Activated T-helper 17 cell treated with anti-CD3 and anti-CD28 coated beads, Interleukin-2, amount 50 U/mL, for 72 hours (primary cell): Measurements from ENCODE around the gene MT1G. TPM values are rescaled to one million over a fixed set of nuclear protein-coding genes. Genes with fewer than 3 reads are reported as not detected.

ENCODE experiments used
- ATAC-seq: fragments of 150-1000 bp; cut with Tn5 transposase; replicated peaks from 2 replicates; pipeline ENCODE4 v1.10.0; 2021; ENCODE audit warnings: mild to moderate bottlenecking, moderate library complexity
- H3K27ac Mint-ChIP-seq: one replicate; pipeline ENCODE4 v1.8.0; 2022; ENCODE audit warnings: mixed read lengths
- H3K27me3 Mint-ChIP-seq: one replicate; pipeline ENCODE4 v1.8.0; 2022; ENCODE audit warnings: mixed read lengths
- H3K36me3 Mint-ChIP-seq: one replicate; pipeline ENCODE4 v1.8.0; 2022; ENCODE audit warnings: low read depth, mild to moderate bottlenecking, mixed read lengths
- H3K4me1 Mint-ChIP-seq: one replicate; pipeline ENCODE4 v1.8.0; 2022; ENCODE audit warnings: mixed read lengths
- H3K4me3 Mint-ChIP-seq: one replicate; pipeline ENCODE4 v1.8.0; 2022; ENCODE audit warnings: mild to moderate bottlenecking, mixed read lengths
- H3K9me3 Mint-ChIP-seq: one replicate; pipeline ENCODE4 v1.8.0; 2022; ENCODE audit warnings: mixed read lengths
- total RNA-seq, 2 donors: library from RNA; stranded (reverse); gene quantifications; one replicate each; pipeline ENCODE4 v1.2.3, GENCODE V29; 2022

MT1G gene
- total RNA-seq, 2 donors from 2014 or later: not detected

DNA sequence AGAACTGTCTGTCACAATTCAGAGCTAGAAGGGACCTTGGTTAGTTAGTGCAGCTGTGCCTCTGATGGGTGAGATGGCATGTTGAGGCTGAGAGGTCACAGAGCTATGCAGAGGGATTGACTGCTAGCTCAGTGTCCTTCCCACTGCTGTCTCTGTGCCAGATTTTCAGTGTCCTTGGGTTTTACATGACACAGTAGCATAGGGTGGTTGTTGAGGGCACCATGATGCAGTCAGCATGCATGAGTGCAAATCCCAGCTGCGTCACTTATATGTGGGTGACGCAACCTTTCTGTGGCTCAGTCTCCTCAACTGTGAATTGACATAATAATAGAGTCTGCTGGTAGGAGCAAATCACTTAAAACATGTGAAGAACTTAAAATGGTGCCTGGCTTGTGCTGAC, 26.7 kb downstream of the MT1G start:
- H3K27me3 Mint-ChIP-seq: peaks cover 34% of the 10 kb centered on the region
- no peak for ATAC-seq
- H3K27ac Mint-ChIP-seq: no peak overlapping the region

GRCh38 chr16:56640076-56640475, 27.8 kb downstream of the MT1G start:
- Mint-ChIP-seq H3K27me3 (peaks cover 41% of the 10 kb centered on the region), H3K36me3 (no peaks in the 10 kb centered on the region), H3K4me1 (peaks cover 9% of the 10 kb centered on the region), H3K4me3 (no peak overlapping the region), H3K27ac (no peak overlapping the region), H3K9me3 (no peaks in the 10 kb centered on the region)
- no peak for ATAC-seq

More for the DNA sequence above, 26.7 kb downstream of the MT1G start:
- Mint-ChIP-seq H3K9me3 (no peaks in the 10 kb centered on the region), H3K4me3 (no peak overlapping the region), H3K36me3 (no peaks in the 10 kb centered on the region), H3K4me1 (peaks cover 8% of the 10 kb centered on the region)

DNA sequence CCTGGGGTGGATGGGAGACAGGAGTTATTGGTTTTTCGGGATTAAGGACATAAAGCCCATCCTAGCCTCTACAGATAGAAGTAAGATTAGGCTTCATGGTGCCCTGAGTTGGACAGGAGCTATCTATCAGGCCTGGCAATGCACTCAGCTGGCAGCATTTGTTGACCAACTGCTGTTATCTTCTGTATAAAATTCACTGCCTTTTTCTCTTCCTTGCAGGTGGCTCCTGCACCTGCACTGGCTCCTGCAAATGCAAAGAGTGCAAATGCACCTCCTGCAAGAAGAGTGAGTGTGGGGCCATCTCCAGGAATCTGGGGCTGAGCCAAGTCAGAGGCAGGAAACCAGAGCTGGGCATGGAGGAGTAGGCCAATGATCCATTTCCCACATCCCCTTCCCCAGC, 28.8 kb downstream of the MT1G start:
- H3K27me3 Mint-ChIP-seq: peaks cover 49% of the 10 kb centered on the region
- H3K4me3 Mint-ChIP-seq: peak overlapping the region; percentile 49
- peaks cover 11% of the 10 kb centered on the region for H3K4me1 Mint-ChIP-seq
- no peaks in the 10 kb centered on the region for H3K9me3 Mint-ChIP-seq
- H3K27ac Mint-ChIP-seq: no peak overlapping the region
- H3K36me3 Mint-ChIP-seq: no peaks in the 10 kb centered on the region
- no peak for ATAC-seq

DNA sequence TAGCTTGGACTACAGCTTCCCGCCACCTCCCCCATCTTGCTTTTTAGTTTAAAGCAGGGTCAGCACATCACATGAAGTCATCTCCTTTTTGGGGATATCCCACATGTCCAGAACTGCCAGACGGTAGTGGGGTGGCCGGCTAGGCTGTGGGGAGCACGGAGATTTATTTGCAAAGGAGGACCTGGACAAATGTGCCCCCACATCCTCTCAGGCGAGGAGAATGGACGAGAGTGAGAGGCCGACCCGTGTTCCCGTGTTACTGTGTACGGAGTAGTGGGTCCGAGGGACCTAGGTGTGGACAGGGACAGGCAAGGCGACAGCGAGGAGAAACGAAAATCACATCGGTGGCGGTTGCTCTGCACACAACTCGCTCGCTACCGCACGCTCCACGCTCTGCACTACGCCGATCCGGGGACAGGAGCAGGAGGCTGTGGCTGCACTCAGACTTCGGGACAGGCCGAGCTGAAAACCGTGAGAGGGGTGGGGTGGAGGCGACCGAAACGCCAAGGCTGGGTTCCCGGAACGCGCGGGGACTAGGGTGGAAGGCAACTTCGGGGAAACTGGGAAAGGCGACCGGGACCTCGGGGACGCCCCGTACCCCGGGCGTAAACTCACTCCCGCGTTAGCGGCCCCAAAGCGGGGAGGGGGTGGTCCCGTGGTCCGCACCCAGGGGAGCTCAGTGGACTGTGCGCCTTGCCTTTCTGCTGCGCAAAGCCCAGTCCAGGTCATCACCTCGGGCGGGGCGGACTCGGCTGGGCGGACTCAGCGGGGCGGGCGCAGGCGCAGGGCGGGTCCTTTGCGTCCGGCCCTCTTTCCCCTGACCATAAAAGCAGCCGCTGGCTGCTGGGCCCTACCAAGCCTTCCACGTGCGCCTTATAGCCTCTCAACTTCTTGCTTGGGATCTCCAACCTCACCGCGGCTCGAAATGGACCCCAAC, 29.8 kb downstream of the MT1G start, which contains the start of gene MT1A:
Gene MT1A, plus strand, starts transcription at position 853 of the 937 bp plus-strand sequence. Its CDS starts 73 bp downstream, at position 926.
- Mint-ChIP-seq H3K36me3 (no peaks in the 10 kb centered on the region), H3K9me3 (no peaks in the 10 kb centered on the region), H3K4me1 (peaks cover 6% of the 10 kb centered on the region), H3K4me3 (peak within 1 kb of the TSS; percentile 49), H3K27ac (no peak within 1 kb of the TSS), H3K27me3 (peaks cover 58% of the 10 kb centered on the region)
- ATAC-seq: peak; percentile 57

DNA sequence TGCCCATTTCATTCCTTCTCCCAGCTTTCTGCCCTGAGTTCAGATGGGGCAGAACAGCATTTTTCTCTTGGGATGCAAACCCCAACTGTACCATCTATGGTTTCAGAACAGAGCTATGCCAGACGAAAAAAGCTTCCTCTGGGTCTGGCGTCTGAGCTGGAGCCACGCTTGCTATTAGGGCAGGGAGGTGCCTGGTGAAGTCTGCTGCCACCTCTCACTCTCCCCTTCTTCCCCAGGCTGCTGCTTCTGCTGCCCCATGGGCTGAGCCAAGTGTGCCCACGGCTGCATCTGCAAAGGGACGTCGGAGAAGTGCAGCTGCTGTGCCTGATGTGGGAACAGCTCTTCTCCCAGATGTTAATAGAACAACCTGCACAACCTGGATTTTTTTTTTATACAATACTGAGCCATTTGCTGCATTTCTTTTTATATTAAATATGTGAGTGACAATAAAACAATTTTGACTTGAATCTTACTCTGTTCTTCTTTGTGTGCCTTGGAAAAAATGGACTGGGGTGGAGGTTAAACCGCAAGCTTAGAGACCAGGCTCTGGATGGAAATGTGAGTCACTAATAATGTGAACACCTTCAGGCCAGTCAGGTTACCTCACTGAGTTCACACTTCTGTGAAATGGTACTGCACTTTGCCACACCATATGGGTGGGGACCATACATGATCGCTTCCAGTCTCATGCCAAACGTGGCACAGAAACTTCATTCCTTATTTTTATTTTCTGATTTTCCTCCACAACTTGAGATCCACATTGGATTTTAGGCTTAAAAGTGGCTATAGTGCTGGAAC, 31.1 kb downstream of the MT1G start:
- Mint-ChIP-seq H3K27ac (no peak overlapping the region), H3K36me3 (no peaks in the 10 kb centered on the region), H3K27me3 (peaks cover 65% of the 10 kb centered on the region), H3K9me3 (no peaks in the 10 kb centered on the region), H3K4me1 (peaks cover 7% of the 10 kb centered on the region), H3K4me3 (peak overlapping the region; percentile 49)
- ATAC-seq: no peak

GRCh38 chr16:56635441-56635967, 32.4 kb downstream of the MT1G start:
- H3K9me3 Mint-ChIP-seq: no peaks in the 10 kb centered on the region
- no peaks in the 10 kb centered on the region for H3K36me3 Mint-ChIP-seq
- peaks cover 72% of the 10 kb centered on the region for H3K27me3 Mint-ChIP-seq
- peak overlapping the region; percentile 76 for H3K4me3 Mint-ChIP-seq
- no peak overlapping the region for H3K27ac Mint-ChIP-seq
- no peak for ATAC-seq
- H3K4me1 Mint-ChIP-seq: peaks cover 9% of the 10 kb centered on the region

DNA sequence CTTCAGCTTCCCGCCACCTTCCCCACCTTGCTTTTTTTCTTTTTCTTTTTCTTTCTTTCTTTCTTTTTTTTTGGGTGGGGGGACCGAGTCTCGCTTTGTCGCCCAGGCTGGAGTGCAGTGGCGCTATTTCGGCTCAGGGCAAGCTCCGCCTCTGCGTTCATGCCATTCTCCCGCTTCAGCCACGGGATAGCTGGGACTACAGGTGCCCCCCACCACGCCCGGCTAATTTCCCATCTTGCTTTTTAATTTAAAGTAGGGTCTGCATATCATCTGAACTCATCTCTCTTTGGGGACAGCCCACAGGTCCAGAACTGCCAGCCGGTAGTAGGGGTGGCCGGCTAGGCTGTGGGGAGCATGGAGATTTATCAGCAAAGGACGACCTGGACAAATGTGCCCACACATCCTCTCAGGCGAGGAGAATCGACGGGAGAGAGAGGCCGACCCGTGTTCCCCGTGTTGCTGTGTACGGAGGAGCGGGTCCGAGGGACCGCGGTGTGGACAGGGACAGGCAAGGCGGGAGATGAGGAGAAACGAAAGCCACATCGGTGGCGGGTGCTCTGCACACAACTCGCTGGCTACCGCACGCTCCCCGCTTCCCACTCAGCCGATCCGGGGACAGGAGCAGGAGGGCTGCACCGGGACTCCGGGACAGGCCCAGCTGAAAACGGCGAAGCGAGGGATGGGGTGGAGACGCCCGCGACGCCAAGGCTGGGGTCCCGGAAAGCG, 33.0 kb downstream of the MT1G start:
- ATAC-seq: no peak
- H3K4me3 Mint-ChIP-seq: peak overlapping the region; percentile 76
- H3K27me3 Mint-ChIP-seq: peaks cover 70% of the 10 kb centered on the region
- no peaks in the 10 kb centered on the region for H3K9me3 Mint-ChIP-seq
- H3K4me1 Mint-ChIP-seq: peaks cover 9% of the 10 kb centered on the region
- H3K36me3 Mint-ChIP-seq: no peaks in the 10 kb centered on the region
- no peak overlapping the region for H3K27ac Mint-ChIP-seq

DNA sequence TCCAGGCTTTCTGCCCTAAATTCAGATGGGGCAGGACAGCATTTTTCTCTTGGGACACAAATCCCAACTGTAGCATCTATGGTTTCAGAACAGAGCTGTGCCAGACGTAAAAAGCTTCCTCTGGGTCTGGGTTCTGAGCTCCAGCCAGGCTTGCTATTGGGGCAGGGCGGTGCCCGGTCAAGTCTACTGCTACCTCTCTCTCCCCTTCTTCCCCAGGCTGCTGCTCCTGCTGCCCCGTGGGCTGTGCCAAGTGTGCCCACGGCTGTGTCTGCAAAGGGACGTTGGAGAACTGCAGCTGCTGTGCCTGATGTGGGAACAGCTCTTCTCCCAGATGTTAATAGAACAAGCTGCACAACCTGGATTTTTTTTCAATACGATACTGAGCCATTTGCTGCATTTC, 34.3 kb downstream of the MT1G start:
- no peak for ATAC-seq
- no peaks in the 10 kb centered on the region for H3K9me3 Mint-ChIP-seq
- H3K27ac Mint-ChIP-seq: no peak overlapping the region
- H3K36me3 Mint-ChIP-seq: no peaks in the 10 kb centered on the region
- peaks cover 62% of the 10 kb centered on the region for H3K27me3 Mint-ChIP-seq
- no peak overlapping the region for H3K4me3 Mint-ChIP-seq
- peaks cover 9% of the 10 kb centered on the region for H3K4me1 Mint-ChIP-seq

- Mint-ChIP-seq H3K27me3 (peaks cover 59% of the 10 kb centered on the region), H3K9me3 (no peaks in the 10 kb centered on the region)
These were observed 35.0 kb downstream of the MT1G start for GRCh38 chr16:56632848-56633365.

DNA sequence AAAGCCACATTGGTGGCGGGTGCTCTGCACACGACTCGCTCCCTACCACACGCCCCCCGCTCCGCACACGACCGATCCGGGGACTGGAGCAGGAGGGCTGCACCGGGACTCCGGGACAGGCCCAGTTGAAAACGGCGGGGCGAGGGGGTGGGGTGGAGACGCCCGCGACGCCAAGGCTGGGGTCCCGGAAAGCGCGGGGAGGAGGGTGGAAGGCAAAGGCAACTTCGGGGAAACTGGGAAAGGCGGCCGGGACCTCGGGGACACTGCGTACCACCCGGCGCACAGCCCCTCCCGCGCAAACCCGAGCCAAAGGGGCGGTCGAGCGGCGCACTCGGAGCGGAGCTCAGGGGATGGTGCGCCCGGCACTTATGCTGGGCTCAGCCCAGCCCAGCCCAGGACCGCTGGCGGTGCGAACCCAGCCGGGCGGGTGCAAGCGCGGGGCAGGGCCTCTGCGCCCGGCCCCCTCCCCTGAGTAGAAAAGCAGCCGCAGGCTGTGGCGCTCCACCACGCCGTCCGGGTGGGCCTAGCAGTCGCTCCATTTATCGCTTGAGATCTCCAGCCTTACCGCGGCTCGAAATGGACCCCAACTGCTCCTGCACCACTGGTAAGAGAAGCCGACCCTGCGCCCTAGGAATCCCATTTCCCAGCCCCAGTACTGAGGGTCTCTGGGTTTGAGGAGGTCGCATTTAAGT, 35.6 kb downstream of the MT1G start, which contains the start of gene MT1M:
Gene MT1M, plus strand, starts transcription at position 504 of the 692 bp plus-strand sequence. Its CDS starts 73 bp downstream, at position 577.
- no peak within 1 kb of the TSS for H3K27ac Mint-ChIP-seq
- H3K27me3 Mint-ChIP-seq: peaks cover 53% of the 10 kb centered on the region
- no peak for ATAC-seq
- H3K36me3 Mint-ChIP-seq: no peaks in the 10 kb centered on the region
- H3K4me3 Mint-ChIP-seq: peak within 1 kb of the TSS; percentile 64
- peaks cover 9% of the 10 kb centered on the region for H3K4me1 Mint-ChIP-seq
- H3K9me3 Mint-ChIP-seq: no peaks in the 10 kb centered on the region

More at GRCh38 chr16:56632848-56633365, 35.0 kb downstream of the MT1G start:
- no peaks in the 10 kb centered on the region for H3K36me3 Mint-ChIP-seq
- H3K4me1 Mint-ChIP-seq: peaks cover 9% of the 10 kb centered on the region
- peak overlapping the region; percentile 43 for H3K4me3 Mint-ChIP-seq
- no peak overlapping the region for H3K27ac Mint-ChIP-seq
- ATAC-seq: no peak

GRCh38 chr16:56631832-56632155, 36.1 kb downstream of the MT1G start:
- no peaks in the 10 kb centered on the region for H3K36me3 Mint-ChIP-seq
- no peak for ATAC-seq
- H3K27me3 Mint-ChIP-seq: peaks cover 48% of the 10 kb centered on the region
- no peaks in the 10 kb centered on the region for H3K9me3 Mint-ChIP-seq
- H3K4me1 Mint-ChIP-seq: peaks cover 9% of the 10 kb centered on the region
- H3K4me3 Mint-ChIP-seq: peak overlapping the region; percentile 64
- no peak overlapping the region for H3K27ac Mint-ChIP-seq

- Mint-ChIP-seq H3K27ac (no peak overlapping the region), H3K9me3 (no peaks in the 10 kb centered on the region), H3K27me3 (peaks cover 42% of the 10 kb centered on the region), H3K4me3 (no peak overlapping the region), H3K36me3 (no peaks in the 10 kb centered on the region), H3K4me1 (peaks cover 9% of the 10 kb centered on the region)
- ATAC-seq: no peak
These were observed 36.7 kb downstream of the MT1G start for GRCh38 chr16:56631197-56631596.

GRCh38 chr16:56630134-56630533, 37.7 kb downstream of the MT1G start:
- ATAC-seq: peak; percentile 48

More at GRCh38 chr16:56630134-56630533, 37.7 kb downstream of the MT1G start:
- no peaks in the 10 kb centered on the region for H3K9me3 Mint-ChIP-seq
- no peak overlapping the region for H3K27ac Mint-ChIP-seq
- peaks cover 16% of the 10 kb centered on the region for H3K4me1 Mint-ChIP-seq
- H3K36me3 Mint-ChIP-seq: no peaks in the 10 kb centered on the region
- H3K4me3 Mint-ChIP-seq: no peak overlapping the region
- peaks cover 38% of the 10 kb centered on the region for H3K27me3 Mint-ChIP-seq
